ENCODE results near the gene SRSF3. TPM values are rescaled to one million over a fixed set of nuclear protein-coding genes. Genes with fewer than 3 reads are reported as not detected.
"Not testable (repeated sequence)": the region's sequence is repeated elsewhere in the genome, so short reads cannot be mapped to it uniquely, and the experiment has no call there.

The SRSF3 gene
- total RNA-seq, 1 donor from 2014 or later, result 404 TPM

DNA sequence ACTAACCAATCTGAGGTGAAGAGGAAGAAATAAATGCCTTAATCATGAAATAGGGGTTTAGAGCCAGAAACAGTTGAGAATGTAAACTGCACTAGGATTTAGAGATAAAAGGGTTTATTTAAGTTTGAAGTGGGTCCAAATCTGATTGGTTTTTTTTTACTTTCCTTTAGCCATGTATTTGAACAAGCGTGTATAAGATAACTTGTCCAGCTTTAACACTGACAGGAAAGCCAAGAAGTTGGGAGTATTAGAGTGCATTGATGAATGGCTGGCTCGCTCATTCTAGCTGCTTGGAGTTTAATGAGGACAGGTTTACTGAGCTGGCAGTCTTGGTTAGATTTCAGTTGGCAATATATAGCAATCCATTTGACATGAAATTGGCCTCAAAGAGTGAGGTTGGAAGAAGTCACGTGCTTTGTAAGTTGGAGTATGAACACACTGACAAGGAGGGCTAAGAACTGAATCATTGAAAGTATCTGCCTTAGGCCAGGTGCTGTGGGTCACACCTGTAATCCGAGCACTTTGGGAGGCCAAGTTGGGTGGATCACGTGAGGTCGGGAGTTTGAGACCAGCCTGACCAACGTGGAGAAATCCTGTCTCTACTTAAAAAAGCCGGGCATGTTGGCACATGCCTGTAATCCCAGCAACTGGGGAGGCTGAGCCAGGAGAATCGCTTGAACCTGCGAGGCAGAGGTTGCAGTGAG is 13.7 kb downstream of the SRSF3 start:
- no peak for DNase-seq (ENCODE audit: low spot score in 2 of 2, unreplicated experiment in 2 of 2)
- Mint-ChIP-seq H3K36me3 (peaks cover 68% of the 10 kb centered on the region), H3K4me3 (no peak overlapping the region), H3K27me3 (ENCODE audit: low read depth) (no peaks in the 10 kb centered on the region), H3K9me3 (peaks cover 5% of the 10 kb centered on the region), H3K27ac (peak overlapping the region; percentile 81), H3K4me1 (peaks cover 36% of the 10 kb centered on the region)
- TF ChIP-seq, protein P1, sequence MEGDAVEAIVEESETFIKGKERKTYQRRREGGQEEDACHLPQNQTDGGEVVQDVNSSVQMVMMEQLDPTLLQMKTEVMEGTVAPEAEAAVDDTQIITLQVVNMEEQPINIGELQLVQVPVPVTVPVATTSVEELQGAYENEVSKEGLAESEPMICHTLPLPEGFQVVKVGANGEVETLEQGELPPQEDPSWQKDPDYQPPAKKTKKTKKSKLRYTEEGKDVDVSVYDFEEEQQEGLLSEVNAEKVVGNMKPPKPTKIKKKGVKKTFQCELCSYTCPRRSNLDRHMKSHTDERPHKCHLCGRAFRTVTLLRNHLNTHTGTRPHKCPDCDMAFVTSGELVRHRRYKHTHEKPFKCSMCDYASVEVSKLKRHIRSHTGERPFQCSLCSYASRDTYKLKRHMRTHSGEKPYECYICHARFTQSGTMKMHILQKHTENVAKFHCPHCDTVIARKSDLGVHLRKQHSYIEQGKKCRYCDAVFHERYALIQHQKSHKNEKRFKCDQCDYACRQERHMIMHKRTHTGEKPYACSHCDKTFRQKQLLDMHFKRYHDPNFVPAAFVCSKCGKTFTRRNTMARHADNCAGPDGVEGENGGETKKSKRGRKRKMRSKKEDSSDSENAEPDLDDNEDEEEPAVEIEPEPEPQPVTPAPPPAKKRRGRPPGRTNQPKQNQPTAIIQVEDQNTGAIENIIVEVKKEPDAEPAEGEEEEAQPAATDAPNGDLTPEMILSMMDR (IDR thresholded peaks at IDR 0.05; ENCODE audit: unreplicated experiment), result no peak

- H3K27me3 Mint-ChIP-seq (ENCODE audit: low read depth), result no peaks in the 10 kb centered on the region
- TF ChIP-seq, protein P1 (IDR thresholded peaks at IDR 0.05; ENCODE audit: unreplicated experiment), result no peak
- H3K4me1 Mint-ChIP-seq, result peaks cover 36% of the 10 kb centered on the region
- H3K9me3 Mint-ChIP-seq, result peaks cover 10% of the 10 kb centered on the region
- no peak for DNase-seq (ENCODE audit: low spot score in 2 of 2, unreplicated experiment in 2 of 2)
- H3K27ac Mint-ChIP-seq, result peak overlapping the region; percentile 81
- H3K4me3 Mint-ChIP-seq, result no peak overlapping the region
- peaks cover 68% of the 10 kb centered on the region for H3K36me3 Mint-ChIP-seq
Observed at GRCh38 chr6:36608788-36609563, 14.8 kb downstream of the SRSF3 start.

GRCh38 chr6:36609582-36609981 is 15.4 kb downstream of the SRSF3 start:
- no peaks in the 10 kb centered on the region for H3K27me3 Mint-ChIP-seq (ENCODE audit: low read depth)
- TF ChIP-seq, protein P1 (IDR thresholded peaks at IDR 0.05; ENCODE audit: unreplicated experiment), result no peak
- peaks cover 10% of the 10 kb centered on the region for H3K9me3 Mint-ChIP-seq
- no peak for DNase-seq (ENCODE audit: low spot score in 2 of 2, unreplicated experiment in 2 of 2)
- H3K36me3 Mint-ChIP-seq, result peaks cover 62% of the 10 kb centered on the region
- H3K27ac Mint-ChIP-seq, result peak overlapping the region; percentile 74
- peaks cover 32% of the 10 kb centered on the region for H3K4me1 Mint-ChIP-seq
- no peak overlapping the region for H3K4me3 Mint-ChIP-seq

GRCh38 chr6:36610041-36610955 is 16.1 kb downstream of the SRSF3 start:
- DNase-seq (ENCODE audit: low spot score in 2 of 2, unreplicated experiment in 2 of 2), result no peak
- H3K9me3 Mint-ChIP-seq, result peaks cover 10% of the 10 kb centered on the region
- peaks cover 58% of the 10 kb centered on the region for H3K36me3 Mint-ChIP-seq
- no peak overlapping the region for H3K4me3 Mint-ChIP-seq
- H3K4me1 Mint-ChIP-seq, result peaks cover 28% of the 10 kb centered on the region
- H3K27ac Mint-ChIP-seq, result peak overlapping the region; percentile 74
- no peaks in the 10 kb centered on the region for H3K27me3 Mint-ChIP-seq (ENCODE audit: low read depth)
- TF ChIP-seq, protein P1 (IDR thresholded peaks at IDR 0.05; ENCODE audit: unreplicated experiment), result no peak

DNA sequence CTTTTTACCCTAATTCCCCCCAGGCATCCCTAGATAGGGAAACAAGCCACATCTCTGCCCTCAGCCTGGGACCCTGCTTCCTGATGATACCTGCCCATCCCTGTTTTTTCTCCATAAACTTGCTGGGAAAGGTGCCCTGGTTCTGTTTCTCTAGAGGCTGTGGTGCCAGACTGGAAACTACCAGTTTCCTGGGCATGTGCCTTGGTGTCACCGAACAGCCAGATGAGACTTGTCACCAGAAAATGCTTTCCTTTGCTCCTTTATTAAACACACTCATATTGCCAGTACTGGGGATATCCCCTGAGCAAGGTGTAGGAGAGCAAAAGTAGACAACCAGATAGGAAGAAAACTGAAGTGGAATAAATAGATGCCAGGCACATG is 16.8 kb downstream of the SRSF3 start:
- peaks cover 10% of the 10 kb centered on the region for H3K9me3 Mint-ChIP-seq
- H3K27ac Mint-ChIP-seq, result peak overlapping the region; percentile 40
- peaks cover 52% of the 10 kb centered on the region for H3K36me3 Mint-ChIP-seq
- H3K27me3 Mint-ChIP-seq (ENCODE audit: low read depth), result no peaks in the 10 kb centered on the region
- peaks cover 22% of the 10 kb centered on the region for H3K4me1 Mint-ChIP-seq
- no peak overlapping the region for H3K4me3 Mint-ChIP-seq
- TF ChIP-seq, protein P1 (IDR thresholded peaks at IDR 0.05; ENCODE audit: unreplicated experiment), result no peak
- no peak for DNase-seq (ENCODE audit: low spot score in 2 of 2, unreplicated experiment in 2 of 2)

GRCh38 chr6:36611679-36612078 is 17.5 kb downstream of the SRSF3 start:
- not testable (repeated sequence) for H3K4me3 Mint-ChIP-seq; H3K27ac Mint-ChIP-seq; H3K27me3 Mint-ChIP-seq (ENCODE audit: low read depth); DNase-seq (ENCODE audit: low spot score in 2 of 2, unreplicated experiment in 2 of 2)
- peaks cover 10% of the 10 kb centered on the region for H3K9me3 Mint-ChIP-seq
- H3K4me1 Mint-ChIP-seq, result peaks cover 18% of the 10 kb centered on the region
- peaks cover 50% of the 10 kb centered on the region for H3K36me3 Mint-ChIP-seq

Measured in mesothelial cell of epicardium (in vitro differentiated cells).